Astrocyte (in vitro differentiated cells and primary cell): ENCODE data around the gene FAM72B. TPM values are rescaled to one million over a fixed set of nuclear protein-coding genes. Genes with fewer than 3 reads are reported as not detected.

Experiments
- total RNA-seq: library from RNA; stranded (reverse); gene quantifications from 2 replicates; pipeline ENCODE4 v1.2.1, GENCODE V29; 2021

Gene FAM72B
- total RNA-seq, 1 donor from 2014 or later: 2.9 TPM

Other genes with a start within 250 kb of the FAM72B start
- gene SRGAP2C, start 635 bp upstream of the FAM72B start, total RNA-seq: 65.3 and 73.1 TPM in 2 replicates